Ovary (tissue), 9 donors: Measurements from ENCODE around the gene ATP1A4. TPM values are rescaled to one million over a fixed set of nuclear protein-coding genes. Genes with fewer than 3 reads are reported as not detected.

Experiments
- DNase-seq, 5 donors: peaks; one replicate each; pipeline ENCODE4 v3.0.0-alpha.2; 2019 to 2020
- H3K27ac ChIP-seq, 2 donors: fragments of 200-600 bp; one replicate each; pipeline versions ENCODE4 v1.5.1 to v1.8.0; 2019 to 2022
- H3K27me3 ChIP-seq: fragments of 200-600 bp; one replicate; pipeline ENCODE4 v1.8.0; 2022
- H3K36me3 ChIP-seq: fragments of 200-600 bp; sonication (generic); one replicate; pipeline ENCODE4 v1.5.1; 2019
- H3K4me1 ChIP-seq: one replicate; pipeline ENCODE4 v1.8.1; 2013; ENCODE audit warnings: mild to moderate bottlenecking, moderate library complexity; ENCODE audit not compliant: insufficient read depth
- H3K4me3 ChIP-seq: fragments of 200-600 bp; sonication (generic); one replicate; pipeline ENCODE4 v1.5.1; 2017
- H3K9me3 ChIP-seq, 2 donors: fragments of 200-600 bp in 1 of 2; sonication (generic) in 1 of 2; one replicate each; pipeline versions ENCODE4 v1.5.1 to v1.8.1; 2013 to 2019; ENCODE audit warnings: mild to moderate bottlenecking in 1 of 2, moderate library complexity in 1 of 2
- CTCF ChIP-seq, 3 donors: fragments of 450-650 bp in 2 of 3; fragments of 200-600 bp in 1 of 3; IDR thresholded peaks; one replicate each; pipeline versions ENCODE4 v1.5.1 to v1.8.0; 2016 to 2022; ENCODE audit warnings: antibody characterized with exemption in 3 of 3, mild to moderate bottlenecking in 1 of 3
- EP300 ChIP-seq: sonication (generic); formaldehyde crosslinking; IDR thresholded peaks from one replicate; pipeline ENCODE4 v1.6.1; 2017; ENCODE audit warnings: antibody characterized with exemption
- POLR2A ChIP-seq: fragments of 450-650 bp; IDR thresholded peaks from one replicate; pipeline ENCODE4 v1.6.1; 2017; ENCODE audit warnings: antibody characterized with exemption, mild to moderate bottlenecking, moderate library complexity
- WGBS, 3 donors: extraction: QIAGEN DNeasy Blood & Tissue Kit in 1 of 3; methylation state at CpG; one replicate each; pipeline versions ENCODE4 v1.1.5 to v1.1.7; 2013 to 2017; 5-methylcytosine and 5-hydroxymethylcytosine counted together
- intact Hi-C, 4 donors: fragments of 100-400 bp; cut with DNase I; formaldehyde crosslinking; loops; one replicate each; pipeline versions ENCODE4 v1.11.0 to v1.15.1; 2022 to 2023
- polyA plus RNA-seq, 2 donors: library from polyadenylated mRNA; stranded (reverse); fragments of 200-250 nt in 1 of 2; fragments of 350-450 nt in 1 of 2; fragmentation: Illumina TruSeq in 1 of 2; extraction: RNeasy Lipid Tissue Mini Kit (QIAGEN cat#74804) in 1 of 2; gene quantifications; one replicate each; pipeline ENCODE4 v1.2.3, GENCODE V29; 2013 to 2014
- total RNA-seq, 7 donors: library from RNA; depleted of rRNA in 2 of 7; stranded (reverse); fragments of >200 nt in 2 of 7; fragmentation: NEBNext Ultra II Directional in 3 of 7; extraction: Animal tissue kit (Norgen Biotek cat#: 25700) in 3 of 7; gene quantifications; one replicate each; pipeline versions ENCODE4 v1.1.0 to v1.2.4, GENCODE V29; 2016 to 2023
- donor health status: DM: no; HTN: no; CAD: no; lungs with moderate emphysema.
- donor health status: DM: no; HTN: no; CAD: no.
- donor health status: Bipolar disorder and iron deficiency.
- donor health status: DM: yes; HTN: yes; CAD: no.
- donor health status: DM: no; HTN: no; CAD: no.
- donor health status: DM: yes; HTN: yes; CAD: no.

ATP1A4 gene
- total and polyA plus RNA-seq, 9 donors, result 0.22 to 0.37 TPM; not detected in 7

- H3K36me3 ChIP-seq, result no peaks in the 10 kb centered on the region
- H3K27ac ChIP-seq, result no peak overlapping the region
- WGBS, 3 donors, result 83 to 84% (median 83%) methylated on average over 5 of the region's 5 CpGs
- H3K9me3 ChIP-seq, result no peaks in the 10 kb centered on the region
- no peak overlapping the region for H3K4me3 ChIP-seq
- intact Hi-C loops, result no loop called here
- H3K27me3 ChIP-seq, result no peaks in the 10 kb centered on the region
- no peak for DNase-seq
- no peak for TF ChIP-seq EP300
- TF ChIP-seq CTCF (IDR thresholded peaks at IDR 0.05), result no peak
- no peak for TF ChIP-seq POLR2A
- no peaks in the 10 kb centered on the region for H3K4me1 ChIP-seq
Observed at GRCh38 chr1:160130486-160130885, 20.9 kb upstream of the ATP1A4 start.

- TF ChIP-seq EP300 (no peak), CTCF (IDR thresholded peaks at IDR 0.05) (no peak), POLR2A (no peak)
- DNase-seq, result no peak
- Histone ChIP-seq H3K4me3 (no peak overlapping the region), H3K9me3 (no peaks in the 10 kb centered on the region), H3K4me1 (no peaks in the 10 kb centered on the region), H3K27ac (no peak overlapping the region), H3K36me3 (no peaks in the 10 kb centered on the region), H3K27me3 (no peaks in the 10 kb centered on the region)
- WGBS, 3 donors, result 97 to 100% (median 100%) methylated on average over 1 of the region's 1 CpG
- intact Hi-C loops, result no loop called here
Observed at GRCh38 chr1:160130939-160131338, 20.5 kb upstream of the ATP1A4 start.

GRCh38 chr1:160131803-160132565, 19.4 kb upstream of the ATP1A4 start:
- intact Hi-C loops, result no loop called here
- no peaks in the 10 kb centered on the region for H3K9me3 ChIP-seq
- no peak overlapping the region for H3K4me3 ChIP-seq
- H3K36me3 ChIP-seq, result no peaks in the 10 kb centered on the region
- H3K27me3 ChIP-seq, result no peaks in the 10 kb centered on the region
- TF ChIP-seq EP300 (no peak), POLR2A (no peak), CTCF (IDR thresholded peaks at IDR 0.05) (no peak)
- H3K27ac ChIP-seq, result no peak overlapping the region
- WGBS, 3 donors, result 70 to 76% (median 73%) methylated on average over 8 of the region's 8 CpGs
- no peaks in the 10 kb centered on the region for H3K4me1 ChIP-seq
- DNase-seq, result no peak

- Histone ChIP-seq H3K27ac (no peak overlapping the region), H3K9me3 (no peaks in the 10 kb centered on the region), H3K36me3 (no peaks in the 10 kb centered on the region), H3K27me3 (no peaks in the 10 kb centered on the region), H3K4me3 (no peak overlapping the region), H3K4me1 (no peaks in the 10 kb centered on the region)
- 74 to 84% (median 83%) methylated on average over 9 of the region's 9 CpGs for WGBS, 3 donors
- DNase-seq, result no peak
- TF ChIP-seq CTCF (IDR thresholded peaks at IDR 0.05), result no peak
- no peak for TF ChIP-seq EP300
- intact Hi-C loops, result no loop called here
Observed at GRCh38 chr1:160133990-160134770, 17.2 kb upstream of the ATP1A4 start.
